Naive B cell (primary cell): ENCODE data around the gene ADAMTS13. TPM values are rescaled to one million over a fixed set of nuclear protein-coding genes. Genes with fewer than 3 reads are reported as not detected.
A peak's percentile ranks its signal among the peaks of the same experiment; 100 is the strongest.
"Not testable (repeated sequence)": the region's sequence is repeated elsewhere in the genome, so short reads cannot be mapped to it uniquely, and the experiment has no call there.

Source experiments
- ATAC-seq, 2 donors: fragments of 150-1000 bp; cut with Tn5 transposase; 2 replicates each; pipeline ENCODE4 v1.10.0; 2021; ENCODE audit warnings: low read depth in 2 of 2, mild to moderate bottlenecking in 2 of 2, moderate library complexity in 2 of 2
- DNase-seq: peaks from one replicate; pipeline ENCODE4 v3.0.0; 2022
- H3K27ac Mint-ChIP-seq, 6 donors: one replicate each; pipeline ENCODE4 v1.8.0; 2020 to 2022; ENCODE audit warnings: mild to moderate bottlenecking in 6 of 6, mixed read lengths in 6 of 6, moderate library complexity in 5 of 6, inconsistent platforms in 2 of 6
- H3K27me3 Mint-ChIP-seq, 3 donors: one replicate each; pipeline ENCODE4 v1.8.0; 2021 to 2022; ENCODE audit warnings: mixed read lengths in 3 of 3, mild to moderate bottlenecking in 1 of 3
- H3K36me3 Mint-ChIP-seq, 2 donors: one replicate each; pipeline ENCODE4 v1.8.0; 2020 to 2022; ENCODE audit warnings: mixed read lengths in 2 of 2, inconsistent platforms in 1 of 2, mild to moderate bottlenecking in 1 of 2
- H3K4me1 Mint-ChIP-seq, 3 donors: one replicate each; pipeline ENCODE4 v1.8.0; 2020 to 2022; ENCODE audit warnings: mixed read lengths in 3 of 3, inconsistent platforms in 1 of 3, mild to moderate bottlenecking in 1 of 3, moderate library complexity in 1 of 3
- H3K4me3 Mint-ChIP-seq, 8 donors: one replicate each; pipeline ENCODE4 v1.8.0; 2020 to 2022; ENCODE audit warnings: mild to moderate bottlenecking in 8 of 8, mixed read lengths in 8 of 8, moderate library complexity in 8 of 8, inconsistent platforms in 2 of 8
- H3K9me3 Mint-ChIP-seq, 7 donors: one replicate each; pipeline ENCODE4 v1.8.0; 2020 to 2022; ENCODE audit warnings: mixed read lengths in 7 of 7, mild to moderate bottlenecking in 5 of 7, inconsistent platforms in 2 of 7, moderate library complexity in 1 of 7
- polyA plus RNA-seq, 6 donors: library from polyadenylated mRNA; unstranded; fragments of 300-500 nt; fragmentation: Illumina TruSeq; gene quantifications; one replicate each; pipeline ENCODE4 v1.2.3, GENCODE V29; 2021; ENCODE audit warnings: low read depth in 6 of 6

ADAMTS13 gene
- polyA plus RNA-seq, result under 1 TPM in 2 of 6 donors, not detected in 4; 0.23 to 0.25 TPM

DNA sequence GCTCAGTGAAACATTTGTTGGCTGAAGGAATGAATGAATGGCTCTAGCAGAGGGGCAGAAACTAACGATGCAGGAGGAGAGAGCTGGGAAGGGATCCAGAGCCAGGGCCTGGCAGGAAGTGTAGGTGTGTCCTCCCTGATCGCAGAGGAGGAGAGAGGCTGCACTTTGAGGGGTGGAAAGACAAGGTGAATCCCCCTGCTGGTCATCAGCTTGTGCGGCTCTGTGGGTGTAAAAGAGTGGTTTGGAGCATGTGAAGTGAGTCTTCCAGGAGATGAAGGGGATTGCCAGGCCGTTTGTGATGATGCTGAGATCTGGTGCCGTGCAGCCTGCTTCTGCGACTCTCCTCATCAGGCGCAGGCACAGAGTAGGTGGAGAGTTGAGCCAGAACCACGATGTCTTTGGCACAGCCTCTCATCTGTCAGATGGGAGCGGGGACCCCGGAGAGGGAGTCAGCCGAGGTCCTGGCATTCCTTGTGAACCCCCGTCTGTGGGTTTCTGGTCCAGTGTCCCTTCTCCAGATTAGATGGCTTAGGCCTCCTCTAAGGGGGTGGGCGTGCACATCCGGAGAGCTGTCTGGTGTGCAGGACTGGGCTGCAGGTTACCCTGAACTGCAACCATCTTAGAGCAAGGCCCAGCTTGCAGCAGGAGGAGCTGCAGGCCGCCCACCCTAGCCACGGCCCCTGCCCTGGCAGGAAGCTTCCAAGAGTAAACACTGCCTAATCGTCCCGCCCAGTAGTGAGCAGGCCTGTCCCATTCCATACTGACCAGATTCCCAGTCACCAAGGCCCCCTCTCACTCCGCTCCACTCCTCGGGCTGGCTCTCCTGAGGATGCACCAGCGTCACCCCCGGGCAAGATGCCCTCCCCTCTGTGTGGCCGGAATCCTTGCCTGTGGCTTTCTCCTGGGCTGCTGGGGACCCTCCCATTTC lies at the start of gene ADAMTS13:
ADAMTS13 (plus strand) TSS at position 753 of the 928 bp plus-strand sequence; CDS start at position 830, 77 bp downstream.
- peaks cover 38 to 45% (median 41%) of the 10 kb centered on the region in 3 donors for H3K4me1 Mint-ChIP-seq
- H3K9me3 Mint-ChIP-seq, result peaks cover 0 to 6% (median 4%) of the 10 kb centered on the region in 7 donors
- no peaks in the 10 kb centered on the region for H3K36me3 Mint-ChIP-seq
- DNase-seq, result no peak
- H3K27me3 Mint-ChIP-seq, result peaks cover 0 to 29% (median 8%) of the 10 kb centered on the region in 3 donors
- ATAC-seq, result no peak
- H3K27ac Mint-ChIP-seq, result peak within 1 kb of the TSS; percentile 2 to 99 (median 94)
- peak within 1 kb of the TSS in 3 of 8 donors; percentile 22 to 76 (median 52) for H3K4me3 Mint-ChIP-seq

DNA sequence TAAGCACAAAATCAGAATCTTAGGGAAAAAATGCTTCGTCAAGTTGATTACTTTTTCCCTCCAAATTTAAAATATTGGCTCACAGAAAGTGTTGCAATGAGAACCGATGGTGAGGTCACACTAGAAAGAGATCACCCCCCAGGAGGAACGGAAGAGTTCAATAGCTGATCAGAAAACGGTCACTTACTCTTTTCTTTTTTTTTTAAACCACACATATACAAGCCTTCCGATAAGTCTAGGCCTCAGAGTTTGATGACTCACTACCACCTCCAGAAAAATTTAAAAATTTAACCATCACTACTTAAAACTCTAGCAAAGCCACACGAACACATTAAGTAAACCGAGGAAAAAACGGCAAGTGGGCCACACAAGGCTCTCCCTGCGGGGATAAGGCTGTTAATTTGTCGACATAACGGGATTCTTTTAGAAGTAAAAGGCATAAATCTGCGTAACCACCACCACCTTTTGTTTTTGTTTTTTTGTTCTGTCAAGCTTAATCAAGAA lies 47.5 kb upstream of the ADAMTS13 start:
- ATAC-seq (no peak), DNase-seq (no peak)
- Mint-ChIP-seq H3K9me3 (no peaks in the 10 kb centered on the region), H3K27ac (peak overlapping the region; percentile 84 to 96 (median 93)), H3K4me1 (peaks cover 39 to 60% (median 54%) of the 10 kb centered on the region in 3 donors), H3K36me3 (no peaks in the 10 kb centered on the region), H3K4me3 (peak overlapping the region; percentile 90 to 96 (median 92)), H3K27me3 (no peaks in the 10 kb centered on the region)

DNA sequence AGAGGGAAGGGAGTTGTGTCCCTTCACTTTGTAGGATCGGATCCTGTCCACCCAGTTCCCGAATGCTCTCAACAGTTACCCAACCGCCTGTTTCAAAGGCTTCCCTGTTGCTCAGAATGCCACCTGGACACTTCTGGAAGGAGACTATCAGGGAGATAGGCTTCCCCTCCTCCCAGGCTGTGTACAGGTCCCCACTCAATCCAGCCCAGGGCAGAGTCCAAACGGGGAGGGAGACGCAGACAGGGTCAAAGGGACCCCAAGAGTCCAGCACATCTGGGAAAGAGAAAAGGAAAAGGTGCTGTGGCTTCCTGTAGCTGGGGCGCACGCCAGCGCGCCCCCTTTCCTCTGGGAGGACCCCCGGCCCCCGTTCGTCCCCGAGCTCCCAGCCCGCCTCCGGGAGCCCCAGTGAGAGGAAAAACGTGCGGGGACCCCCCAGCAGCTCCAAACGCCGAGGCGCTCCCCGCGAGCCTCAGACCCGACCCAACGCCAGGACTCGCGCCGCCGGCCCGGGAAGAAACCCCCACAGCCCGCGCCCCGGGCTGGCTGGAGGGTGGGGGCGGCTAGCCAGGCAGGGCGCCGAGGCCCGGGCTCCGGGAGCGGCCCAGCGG lies 46.9 kb upstream of the ADAMTS13 start:
- no peaks in the 10 kb centered on the region for H3K9me3 Mint-ChIP-seq
- no peaks in the 10 kb centered on the region for H3K27me3 Mint-ChIP-seq
- ATAC-seq (peak; percentile 8 to 11), DNase-seq (no peak)
- H3K27ac Mint-ChIP-seq, result peak overlapping the region; percentile 84 to 96 (median 93)
- H3K4me1 Mint-ChIP-seq, result peaks cover 33 to 55% (median 49%) of the 10 kb centered on the region in 3 donors
- H3K4me3 Mint-ChIP-seq, result peak overlapping the region; percentile 90 to 96 (median 92)
- no peaks in the 10 kb centered on the region for H3K36me3 Mint-ChIP-seq

DNA sequence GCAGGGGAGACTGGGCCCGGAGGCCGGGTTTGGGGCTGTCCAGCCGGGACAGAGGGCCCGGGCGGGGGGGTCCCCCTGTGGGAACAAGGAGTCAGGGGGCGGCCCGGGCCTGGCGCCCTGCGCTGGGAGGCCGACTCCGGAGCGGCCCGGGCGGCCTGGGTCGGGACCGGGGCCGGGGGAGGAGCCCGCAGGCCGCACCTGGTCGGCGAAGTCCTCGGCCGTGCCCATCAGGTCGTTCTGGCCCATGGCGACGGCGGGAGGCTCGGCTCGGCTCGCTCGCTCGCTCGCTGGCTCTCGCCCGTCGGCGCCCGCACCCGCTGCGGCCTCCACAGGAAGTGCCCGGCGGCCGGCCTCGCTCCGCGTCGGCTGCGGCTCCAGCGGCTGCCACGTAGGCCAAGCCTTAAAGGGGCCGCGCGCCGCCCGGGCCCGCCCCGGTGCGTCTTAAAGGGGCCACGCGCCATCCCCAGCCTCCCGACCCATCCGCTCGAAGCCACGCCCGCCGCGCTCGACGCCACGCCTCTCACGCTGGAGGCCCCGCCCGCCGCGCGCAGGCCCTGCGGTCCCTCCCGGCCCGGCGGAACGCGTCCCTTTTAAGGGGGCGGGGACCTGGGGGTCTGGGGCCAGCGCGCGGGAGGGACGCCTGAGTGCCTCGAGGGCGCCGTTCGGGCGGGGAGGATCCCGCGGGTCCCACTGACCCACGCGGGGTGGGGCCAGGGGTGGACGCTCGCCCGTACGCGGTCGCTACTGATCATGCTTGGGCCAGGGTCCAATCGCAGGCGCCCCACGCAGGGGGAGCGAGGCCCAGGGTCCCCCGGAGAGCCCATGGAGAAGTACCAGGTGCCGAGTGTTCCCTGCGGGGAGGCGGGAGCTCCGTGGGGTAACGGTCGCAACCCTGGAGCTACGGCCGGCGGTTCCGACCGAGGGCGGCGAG lies 46.2 kb upstream of the ADAMTS13 start, which contains the start of the genes STKLD1 and SURF4:
STKLD1 (plus strand) TSS at position 643 of the 931 bp plus-strand sequence; CDS start at position 751, 108 bp downstream.
SURF4 (minus strand) TSS at position 337 of the 931 bp plus-strand sequence; CDS start at position 246, 91 bp downstream.
- Mint-ChIP-seq H3K4me1 (peaks cover 25 to 47% (median 41%) of the 10 kb centered on the region in 3 donors), H3K9me3 (no peaks in the 10 kb centered on the region), H3K36me3 (no peaks in the 10 kb centered on the region), H3K27me3 (no peaks in the 10 kb centered on the region), H3K27ac (peak within 1 kb of the TSS; percentile 84 to 96 (median 93)), H3K4me3 (peak within 1 kb of the TSS; percentile 90 to 96 (median 92))
- peak; percentile 94 for DNase-seq
- ATAC-seq, result peak; percentile 95 to 97

DNA sequence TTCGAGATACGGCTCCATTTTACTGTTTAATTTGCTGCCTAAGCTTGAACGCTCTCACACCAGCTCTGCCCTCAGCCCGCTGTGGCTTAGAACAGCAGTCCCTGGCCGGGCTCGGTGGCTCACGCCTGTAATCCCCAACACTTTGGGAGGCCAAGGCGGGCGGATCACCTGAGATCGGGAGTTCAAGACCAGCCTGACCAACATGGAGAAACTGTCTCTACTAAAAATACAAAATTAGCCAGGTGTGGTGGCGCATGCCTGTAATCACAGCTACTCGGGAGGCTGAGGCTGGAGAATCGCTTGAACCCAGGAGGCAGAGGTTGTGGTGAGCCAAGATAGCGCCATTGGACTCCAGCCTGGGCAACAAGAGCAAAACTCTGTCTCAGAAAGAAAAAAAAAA lies 44.9 kb upstream of the ADAMTS13 start:
- not testable (repeated sequence) for H3K9me3 Mint-ChIP-seq, DNase-seq, H3K36me3 Mint-ChIP-seq, H3K27me3 Mint-ChIP-seq, ATAC-seq, H3K27ac Mint-ChIP-seq
- peak overlapping the region in 7 of 8 donors; percentile 74 to 90 (median 83) for H3K4me3 Mint-ChIP-seq
- peaks cover 14 to 34% (median 28%) of the 10 kb centered on the region in 3 donors for H3K4me1 Mint-ChIP-seq

DNA sequence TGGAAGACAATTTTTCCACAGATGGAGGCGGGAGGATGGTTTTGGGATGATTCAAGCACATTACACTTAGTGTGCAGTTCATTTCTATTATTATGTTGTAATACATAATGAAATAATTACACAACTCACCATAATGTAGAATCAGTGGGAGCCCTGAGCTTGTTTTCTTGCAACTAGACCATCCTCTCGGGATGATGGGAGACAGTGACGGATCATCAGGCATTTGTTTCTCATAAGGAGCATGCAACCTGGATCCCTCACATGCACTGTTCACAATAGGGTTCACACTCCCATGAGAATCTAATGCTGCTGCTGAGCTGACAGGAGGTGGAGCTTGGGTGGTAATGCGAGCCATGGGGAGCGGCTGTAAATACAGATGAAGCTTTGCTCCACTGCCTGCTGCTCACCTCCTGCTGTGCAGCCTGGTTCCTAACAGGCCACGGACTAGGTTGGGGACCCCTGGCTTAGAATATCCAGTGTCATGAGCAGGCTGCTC lies 44.4 kb upstream of the ADAMTS13 start:
- peaks cover 10 to 29% (median 23%) of the 10 kb centered on the region in 3 donors for H3K4me1 Mint-ChIP-seq
- H3K27me3 Mint-ChIP-seq, result no peaks in the 10 kb centered on the region
- DNase-seq, result no peak
- H3K27ac Mint-ChIP-seq, result no peak overlapping the region
- H3K9me3 Mint-ChIP-seq, result no peaks in the 10 kb centered on the region
- no peak for ATAC-seq
- H3K4me3 Mint-ChIP-seq, result peak overlapping the region in 4 of 8 donors; percentile 12 to 83 (median 57)
- H3K36me3 Mint-ChIP-seq, result no peaks in the 10 kb centered on the region

DNA sequence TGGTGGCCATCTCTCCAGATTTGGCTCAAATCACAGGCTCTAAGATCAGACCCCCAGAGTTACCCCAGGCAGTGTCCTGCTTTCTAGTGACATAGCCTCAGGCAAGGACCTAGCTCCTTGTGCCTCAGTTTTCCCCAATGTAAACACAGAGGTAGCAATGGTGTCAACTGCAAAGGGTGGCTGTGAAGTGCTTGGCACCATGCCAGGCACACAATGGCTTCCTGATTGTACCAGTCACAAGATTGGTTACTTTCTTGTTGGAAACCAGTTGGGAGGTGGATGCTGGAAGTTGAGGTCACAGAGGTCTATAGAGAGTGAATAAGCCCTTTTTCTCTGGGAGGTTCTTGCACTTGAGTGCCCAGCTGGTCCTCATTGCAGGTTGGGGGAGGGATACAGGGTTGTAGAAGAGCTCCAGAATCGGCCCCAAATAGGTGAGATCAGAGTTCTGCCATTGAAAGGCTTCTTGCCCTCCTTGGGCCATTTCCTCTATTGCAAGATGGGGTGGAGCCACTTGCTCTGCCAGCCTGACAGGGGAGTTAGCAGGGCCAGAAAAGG lies 43.7 kb upstream of the ADAMTS13 start:
- ATAC-seq, result no peak
- H3K27ac Mint-ChIP-seq, result no peak overlapping the region
- no peak for DNase-seq
- no peaks in the 10 kb centered on the region for H3K36me3 Mint-ChIP-seq
- no peaks in the 10 kb centered on the region for H3K27me3 Mint-ChIP-seq
- no peaks in the 10 kb centered on the region for H3K9me3 Mint-ChIP-seq
- H3K4me3 Mint-ChIP-seq, result peak overlapping the region in 2 of 8 donors; percentile 12 to 83
- H3K4me1 Mint-ChIP-seq, result peaks cover 9 to 22% (median 16%) of the 10 kb centered on the region in 3 donors

DNA sequence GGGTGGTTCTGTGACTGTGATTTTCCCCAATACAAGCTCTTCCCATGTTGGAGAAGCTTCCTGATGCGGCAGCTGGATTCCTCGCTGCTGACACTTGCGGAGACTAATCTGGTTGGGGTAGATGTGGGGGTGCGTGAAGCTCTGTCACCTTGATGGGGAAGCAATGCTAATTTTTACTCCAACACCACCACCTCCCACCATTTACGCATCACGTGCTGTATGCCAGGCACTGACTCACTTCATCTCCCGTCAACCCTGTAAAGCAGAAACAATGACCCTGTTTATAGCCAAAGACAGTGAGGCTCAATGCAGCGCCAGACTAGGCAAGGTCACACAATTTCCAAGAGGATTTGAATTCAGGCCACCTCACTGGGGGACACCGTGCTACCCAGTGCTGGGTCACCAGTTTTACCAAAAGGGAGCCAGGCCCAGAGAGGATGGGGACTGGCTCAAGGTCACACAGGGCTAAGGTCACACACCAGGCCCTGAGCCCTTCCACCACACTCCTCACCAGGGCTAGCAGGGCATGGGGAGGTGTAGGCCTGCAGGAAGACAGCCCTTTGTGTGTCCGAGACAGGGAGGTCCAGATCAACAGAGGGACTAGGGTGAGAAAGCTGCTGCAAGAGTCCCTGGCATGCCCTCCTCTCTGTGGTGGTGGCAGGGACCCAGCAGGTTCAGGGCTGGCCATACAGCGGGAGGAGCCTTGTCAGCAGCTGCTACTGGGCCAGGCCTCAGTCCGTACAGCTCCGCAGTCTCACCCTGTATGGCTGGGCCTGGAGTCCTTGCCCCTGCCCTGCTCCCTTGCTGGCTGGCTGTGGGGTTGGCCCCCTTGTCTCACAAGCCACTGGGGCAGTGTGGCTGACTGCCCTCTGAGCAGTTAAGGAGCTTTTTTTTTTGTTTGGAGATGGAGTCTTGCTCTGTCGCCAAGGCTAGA lies 42.7 kb upstream of the ADAMTS13 start:
- Mint-ChIP-seq H3K9me3 (no peaks in the 10 kb centered on the region), H3K27me3 (no peaks in the 10 kb centered on the region), H3K4me1 (peaks cover 9 to 14% (median 9%) of the 10 kb centered on the region in 3 donors), H3K36me3 (no peaks in the 10 kb centered on the region), H3K27ac (no peak overlapping the region), H3K4me3 (peak overlapping the region in 1 of 8 donors; percentile 83)
- no peak for ATAC-seq
- DNase-seq, result no peak

DNA sequence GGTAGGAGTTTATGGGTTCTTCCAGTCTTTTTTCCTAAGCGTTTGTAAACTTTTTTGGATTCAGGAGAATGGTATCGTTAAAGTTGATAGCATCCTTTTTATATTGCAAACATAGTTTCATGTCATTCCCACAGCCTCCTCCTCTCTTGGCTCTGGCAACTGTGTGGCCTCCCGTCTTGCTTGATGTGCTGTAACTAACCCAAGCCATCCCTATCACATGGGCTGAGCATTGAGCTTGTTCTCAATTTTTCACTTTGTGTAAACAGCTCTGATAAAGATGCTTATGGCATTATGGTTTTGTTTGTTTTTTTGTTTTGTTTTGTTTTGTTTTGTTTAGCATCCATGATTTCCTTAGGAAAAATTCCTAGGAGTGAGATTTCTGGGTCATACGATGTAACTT lies 41.4 kb upstream of the ADAMTS13 start:
- Mint-ChIP-seq H3K4me3 (no peak overlapping the region), H3K4me1 (peaks cover 0 to 7% (median 0%) of the 10 kb centered on the region in 3 donors), H3K27ac (no peak overlapping the region)

DNA sequence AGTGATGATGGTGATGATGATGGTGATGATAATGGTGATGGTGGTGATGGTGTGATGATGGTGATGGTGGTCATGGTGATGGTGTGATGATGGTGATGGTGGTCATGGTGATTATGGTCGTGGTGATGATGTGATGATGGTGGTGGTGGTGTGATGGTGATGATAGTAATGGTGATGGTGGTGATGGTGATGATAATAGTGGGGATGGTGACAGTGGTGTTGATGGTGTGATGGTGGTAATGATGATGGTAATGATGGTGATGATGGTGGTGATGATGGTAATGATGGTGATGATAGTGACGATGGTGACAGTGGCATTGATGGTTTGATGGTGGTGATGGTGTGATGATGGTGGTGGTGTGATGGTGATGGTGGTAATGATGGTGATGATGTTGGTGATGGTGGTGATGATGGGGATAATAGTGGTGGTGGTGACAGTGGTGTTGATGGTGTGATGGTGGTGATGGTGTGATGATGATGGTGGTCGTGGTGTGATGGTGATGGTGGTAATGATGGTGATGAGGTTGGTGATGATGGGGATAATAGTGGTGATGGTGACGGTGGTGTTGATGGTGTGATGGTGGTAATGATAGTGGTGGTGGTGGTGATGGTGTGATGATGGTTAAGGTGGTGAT lies 39.5 kb upstream of the ADAMTS13 start:
- H3K4me1 Mint-ChIP-seq, result no peaks in the 10 kb centered on the region
- no peaks in the 10 kb centered on the region for H3K36me3 Mint-ChIP-seq
- H3K9me3 Mint-ChIP-seq, result no peaks in the 10 kb centered on the region
- H3K27ac Mint-ChIP-seq, result no peak overlapping the region
- DNase-seq (no peak), ATAC-seq (no peak)
- no peak overlapping the region for H3K4me3 Mint-ChIP-seq
- no peaks in the 10 kb centered on the region for H3K27me3 Mint-ChIP-seq

More for the DNA sequence above, 41.4 kb upstream of the ADAMTS13 start:
- Mint-ChIP-seq H3K9me3 (no peaks in the 10 kb centered on the region), H3K36me3 (no peaks in the 10 kb centered on the region), H3K27me3 (no peaks in the 10 kb centered on the region)
- no peak for DNase-seq
- ATAC-seq, result no peak

DNA sequence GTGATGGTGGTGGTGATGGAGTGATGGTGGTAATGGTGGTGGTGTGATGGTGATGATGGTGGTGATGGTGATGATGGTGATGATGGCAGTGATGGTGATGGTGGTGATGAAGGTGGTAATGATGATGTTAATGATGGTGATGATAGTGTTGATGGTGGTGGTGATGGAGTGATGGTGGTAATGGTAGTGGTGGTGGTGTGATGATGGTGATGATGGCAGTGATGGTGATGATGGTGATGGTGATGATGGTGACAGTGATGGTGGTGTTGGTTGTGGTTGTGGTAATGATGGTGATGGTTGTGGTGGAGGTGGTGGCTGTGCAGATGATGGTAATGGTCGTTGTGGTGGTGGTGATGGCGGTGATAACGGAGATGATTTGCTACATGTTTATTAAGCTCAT lies 38.7 kb upstream of the ADAMTS13 start:
- Mint-ChIP-seq H3K4me1 (no peaks in the 10 kb centered on the region), H3K27ac (no peak overlapping the region), H3K9me3 (no peaks in the 10 kb centered on the region), H3K4me3 (no peak overlapping the region), H3K27me3 (no peaks in the 10 kb centered on the region), H3K36me3 (no peaks in the 10 kb centered on the region)
- no peak for DNase-seq
- no peak for ATAC-seq
